ENCODE data around the gene LRRC36.

LRRC36 gene

DNA sequence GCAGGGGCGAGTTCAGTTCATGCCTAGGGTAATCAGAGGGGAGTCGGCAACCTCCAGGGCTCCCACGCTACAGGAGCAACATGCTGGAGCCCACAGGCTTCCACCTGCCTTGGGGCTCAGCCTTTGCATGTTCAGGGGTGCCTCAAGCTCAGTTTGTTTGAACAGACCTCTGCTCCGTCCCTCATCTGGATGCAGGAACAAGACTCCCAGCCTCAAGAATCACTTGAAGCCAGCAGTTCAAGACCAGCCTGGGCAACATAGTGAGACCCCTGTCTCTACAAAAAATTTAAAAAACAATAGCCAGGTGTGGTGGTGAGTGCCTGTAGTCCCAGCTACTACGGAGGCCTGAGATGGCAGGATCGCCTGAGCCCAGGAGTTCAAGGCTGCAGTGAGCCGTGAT, 99.4 kb downstream of the LRRC36 start:
- no peak for DNase-seq

DNA sequence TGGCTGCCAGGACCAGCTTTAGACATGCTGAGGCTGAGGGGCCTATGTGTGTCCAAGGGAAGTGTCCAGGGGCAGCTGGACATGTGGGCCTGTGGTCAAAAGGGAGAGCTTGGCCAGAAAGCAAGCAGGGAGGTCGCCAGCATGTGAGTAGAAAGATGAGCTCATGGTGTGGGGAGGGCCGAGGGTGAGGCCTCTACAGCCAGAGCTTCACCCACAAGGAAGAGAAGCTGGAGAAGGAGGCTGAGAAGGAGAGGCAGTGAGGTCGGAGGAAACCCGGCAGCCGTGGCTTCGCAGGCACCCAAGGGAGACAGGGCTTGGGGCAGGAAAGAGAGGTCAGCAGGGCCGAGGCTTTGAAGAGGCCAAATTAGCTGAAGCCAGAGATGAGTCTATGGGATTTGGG, 100.3 kb downstream of the LRRC36 start:
- DNase-seq = no peak

DNA sequence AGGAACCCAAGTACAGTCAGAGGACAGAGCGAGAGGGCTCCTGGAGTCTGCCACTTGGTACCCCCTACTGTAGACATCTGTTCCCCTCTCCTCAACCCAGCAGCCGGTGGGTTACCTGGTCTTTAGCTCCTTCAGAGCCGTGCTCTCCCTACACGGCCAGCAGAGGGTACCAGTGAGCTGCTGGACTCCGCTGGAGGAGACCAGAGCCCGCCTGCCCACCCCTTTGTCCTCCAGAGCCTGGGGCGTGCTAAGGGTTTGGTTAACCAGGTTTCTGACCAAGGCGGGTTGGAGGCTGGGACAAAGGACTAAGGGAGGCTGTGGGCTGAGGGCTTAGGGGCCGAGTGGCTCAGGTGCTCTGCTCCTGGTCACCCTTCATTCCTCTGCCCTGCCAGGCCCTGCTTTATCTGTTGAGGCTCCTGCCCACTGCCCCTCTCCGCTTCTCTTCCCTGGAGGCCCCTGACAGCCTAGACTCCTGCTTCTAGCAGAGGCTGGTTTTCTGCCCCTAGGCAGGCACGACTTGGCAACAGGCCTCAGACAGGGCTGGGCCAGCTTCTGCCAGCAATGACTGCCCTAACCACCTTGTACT, 101.6 kb downstream of the LRRC36 start:
- DNase-seq = peak; percentile 30

DNA sequence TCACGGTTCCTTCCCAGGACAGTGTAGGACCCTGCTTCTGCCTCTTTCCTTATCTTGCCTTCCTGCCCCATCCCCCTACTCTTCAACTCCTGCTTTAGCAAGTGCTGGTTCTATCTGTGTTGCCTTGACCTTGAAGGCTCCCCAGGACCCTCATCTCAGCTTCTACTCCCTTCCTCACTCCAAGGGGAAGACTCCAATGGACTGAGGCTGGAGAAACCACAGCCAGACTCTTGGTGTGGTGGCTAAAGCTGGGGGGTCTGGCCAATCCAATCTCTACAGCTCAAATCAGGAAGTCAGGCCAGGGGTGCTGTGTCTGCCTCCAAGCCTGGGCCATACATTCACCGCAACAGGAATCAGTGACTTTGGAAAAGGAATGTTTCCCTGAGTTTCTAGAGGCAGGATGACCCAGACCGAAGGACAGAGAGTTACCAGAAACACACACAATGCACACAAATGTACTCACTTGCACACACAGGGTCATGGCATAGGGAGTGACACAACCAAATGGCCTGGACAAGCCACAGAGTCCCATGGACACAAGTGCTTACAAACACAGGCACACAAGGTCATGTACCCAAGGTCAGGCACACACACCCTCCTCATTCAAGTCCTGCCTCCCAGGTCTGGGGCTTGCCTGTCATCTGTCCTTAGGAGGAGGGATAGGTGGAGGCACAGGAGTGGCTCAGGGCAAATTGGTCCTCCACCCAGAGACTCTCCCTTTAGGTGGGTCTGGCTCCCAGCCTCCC, 102.6 kb downstream of the LRRC36 start:
- no peak for DNase-seq

DNA sequence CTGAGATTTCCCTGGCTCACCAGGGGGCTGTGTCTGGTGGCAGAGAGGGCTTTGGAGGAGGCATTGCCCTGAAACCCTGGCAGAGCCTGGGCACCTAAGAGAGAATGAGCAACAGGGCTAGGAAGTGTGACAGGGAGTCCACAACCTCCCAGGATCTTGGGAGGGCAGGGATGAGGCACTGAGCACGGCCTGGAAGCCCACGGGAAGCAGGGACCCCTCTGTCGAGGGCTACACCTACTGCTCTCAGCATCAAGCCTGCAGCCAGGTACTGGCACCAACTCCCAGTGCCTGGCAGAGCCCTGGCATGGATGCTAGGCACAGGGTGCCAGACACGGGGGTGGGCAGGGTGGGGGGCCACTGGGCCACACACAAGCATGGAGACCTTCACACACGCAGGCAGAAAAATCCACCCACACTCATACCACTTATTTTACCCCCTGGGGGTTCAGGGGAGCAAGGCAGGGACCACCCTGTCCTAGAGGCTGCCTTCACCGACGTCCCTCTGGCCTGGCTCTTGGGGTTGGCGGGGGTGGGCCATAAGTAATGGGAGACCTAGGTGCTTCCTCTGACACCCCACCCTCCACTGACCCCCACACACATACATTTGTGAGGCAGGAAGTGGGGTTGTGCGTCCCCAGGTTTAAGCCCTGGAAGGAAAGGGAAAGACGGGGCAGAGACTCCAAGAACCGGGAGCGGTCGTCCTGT, 103.3 kb downstream of the LRRC36 start:
- DNase-seq = no peak

DNA sequence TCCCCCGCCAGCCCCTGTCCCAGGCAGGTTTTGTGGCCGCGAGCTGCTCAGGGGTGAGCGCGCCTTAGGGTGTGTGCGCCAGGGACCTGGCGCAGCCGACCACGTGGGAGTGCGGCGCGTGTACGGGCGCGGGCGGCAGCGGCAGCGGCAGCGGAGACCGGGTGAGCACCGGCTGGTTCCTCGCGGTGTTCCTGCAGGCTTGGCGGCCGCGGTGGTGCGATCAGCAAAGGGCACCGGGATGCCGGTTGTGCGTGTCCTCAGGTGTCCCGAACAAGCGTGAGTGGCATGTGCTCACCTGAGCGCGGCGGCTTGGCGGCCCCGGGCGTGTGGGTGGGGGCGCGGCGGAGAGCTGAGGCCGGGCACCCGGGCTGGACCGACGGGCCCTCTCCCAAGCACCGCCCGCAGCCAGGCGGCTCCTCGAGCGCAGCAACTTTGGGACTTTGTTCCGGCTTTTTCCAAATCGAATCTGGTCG, 103.9 kb downstream of the LRRC36 start:
- no peak for DNase-seq

DNA sequence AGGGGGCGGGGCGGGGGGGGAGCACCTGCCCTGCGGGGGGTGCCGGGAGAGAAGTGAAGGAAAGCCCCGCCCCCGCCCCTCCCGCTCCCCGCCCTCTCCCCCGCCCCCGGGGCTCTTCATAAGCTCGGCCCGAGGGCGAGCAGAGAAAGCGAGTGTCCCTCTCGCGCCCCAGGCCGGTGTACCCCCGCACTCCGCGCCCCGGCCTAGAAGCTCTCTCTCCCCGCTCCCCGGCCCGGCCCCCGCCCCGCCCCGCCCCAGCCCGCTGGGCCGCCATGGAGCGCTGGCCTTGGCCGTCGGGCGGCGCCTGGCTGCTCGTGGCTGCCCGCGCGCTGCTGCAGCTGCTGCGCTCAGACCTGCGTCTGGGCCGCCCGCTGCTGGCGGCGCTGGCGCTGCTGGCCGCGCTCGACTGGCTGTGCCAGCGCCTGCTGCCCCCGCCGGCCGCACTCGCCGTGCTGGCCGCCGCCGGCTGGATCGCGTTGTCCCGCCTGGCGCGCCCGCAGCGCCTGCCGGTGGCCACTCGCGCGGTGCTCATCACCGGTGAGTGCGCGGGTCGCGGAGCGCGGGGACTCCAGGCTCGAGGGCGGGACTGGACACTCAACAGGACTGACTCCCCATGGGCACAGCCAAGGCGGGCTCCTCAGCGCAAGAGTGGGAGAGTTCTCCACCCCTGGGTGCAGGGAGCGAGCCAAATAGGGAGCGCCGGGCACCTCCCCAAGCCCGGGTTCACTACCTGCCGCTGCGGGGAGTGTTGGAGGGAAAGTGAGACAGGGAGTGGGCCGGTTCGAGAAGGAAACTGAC, 104.6 kb downstream of the LRRC36 start, which contains the start of gene HSD11B2:
TSS of gene HSD11B2 (plus strand) at position 145 of the 798 bp plus-strand sequence. CDS start at position 273, 128 bp downstream.
- DNase-seq = no peak

DNA sequence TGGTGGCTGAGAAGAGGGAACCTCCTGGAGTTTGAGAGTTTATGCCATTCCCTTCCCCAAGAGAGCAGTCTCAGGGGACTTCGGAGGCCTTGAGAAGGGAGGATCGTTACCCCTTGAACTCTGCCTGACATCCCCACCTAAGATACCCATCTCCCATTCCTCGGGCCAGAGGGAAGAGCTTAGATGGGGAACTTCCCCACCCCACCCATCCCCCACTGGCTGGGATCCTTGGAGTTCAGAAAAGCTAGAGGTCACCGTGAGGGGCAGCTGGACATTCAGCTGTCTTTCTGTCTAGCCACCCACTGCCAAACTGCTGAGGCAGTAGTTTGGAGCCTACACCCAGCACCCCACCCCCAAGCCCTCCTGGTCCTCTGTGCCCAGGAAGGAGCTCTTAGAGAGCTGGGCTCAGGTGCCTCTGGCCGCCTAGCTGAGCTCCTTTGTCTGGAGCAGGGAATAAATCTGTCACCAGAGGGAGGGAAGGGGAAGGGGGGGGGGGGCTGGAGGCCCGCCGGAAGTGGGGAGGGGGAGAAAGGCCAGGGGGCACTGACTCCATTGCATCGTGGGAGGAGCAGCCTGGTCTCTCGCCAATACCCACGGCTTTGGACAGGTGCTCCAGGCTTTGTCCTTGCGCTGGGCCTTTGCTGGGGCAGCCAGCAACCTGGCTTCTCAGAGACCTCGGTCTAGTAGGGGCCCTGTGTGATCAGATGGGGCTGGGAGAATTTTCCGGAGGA, 105.3 kb downstream of the LRRC36 start:
- no peak for DNase-seq

DNA sequence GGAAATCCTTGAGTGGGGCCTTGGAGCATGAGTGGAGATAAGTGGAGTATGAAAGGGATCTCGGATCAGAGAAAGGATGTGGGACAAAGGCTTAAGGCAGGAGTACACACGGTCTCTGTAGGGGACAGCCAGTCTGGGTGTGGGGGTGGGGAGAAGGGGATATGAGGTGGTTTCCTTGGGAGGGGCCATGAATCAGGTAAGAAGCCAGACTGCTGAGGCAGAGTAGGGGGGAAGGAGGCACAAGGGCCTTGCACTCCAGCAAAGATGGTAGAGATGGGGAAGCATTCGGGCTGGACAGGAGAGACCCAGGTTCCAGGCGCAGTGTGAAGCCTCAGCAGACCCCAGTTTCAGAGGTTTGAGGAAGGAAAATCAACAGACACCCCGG, 105.9 kb downstream of the LRRC36 start:
- no peak for DNase-seq

DNA sequence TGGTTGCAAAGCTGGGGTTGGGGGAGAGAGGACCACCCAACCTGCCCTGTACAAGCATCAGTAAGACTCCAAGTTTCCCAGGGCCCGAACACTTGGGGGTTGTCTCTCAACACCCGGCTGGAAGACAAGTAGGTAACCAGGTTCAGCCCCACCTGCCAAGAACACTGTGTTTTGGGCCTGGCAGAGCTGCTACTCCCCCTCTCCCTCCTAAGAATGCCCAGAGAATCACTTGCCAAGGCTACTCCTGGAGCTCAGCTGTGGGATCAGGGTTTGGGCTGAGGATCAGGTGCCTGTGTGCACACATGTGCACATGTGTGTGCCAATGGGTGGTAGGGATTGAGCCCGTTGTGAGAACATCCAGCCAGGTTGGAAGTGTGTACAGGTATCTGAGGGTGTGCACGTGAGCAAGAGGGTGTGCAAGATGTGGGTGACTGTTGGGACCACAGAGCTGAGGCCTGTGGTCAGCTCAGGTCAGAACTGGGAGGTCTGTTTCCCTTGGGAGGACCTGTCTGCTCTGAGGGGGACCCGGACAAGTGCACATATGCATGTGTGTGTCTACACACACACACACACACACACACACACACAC, 106.6 kb downstream of the LRRC36 start:
- no peak for DNase-seq
